GM10266 (cell line): Measurements from ENCODE around the gene NKD2.

Experiments
- DNase-seq: peaks from one replicate; pipeline ENCODE4 v3.0.0; 2012; ENCODE audit errors: extremely low spot score
- CTCF ChIP-seq: IDR thresholded peaks from 2 replicates; pipeline ENCODE4 v1.5.1; 2012; ENCODE audit warnings: mild to moderate bottlenecking, low read depth; ENCODE audit not compliant: control insufficient read depth, insufficient read depth; ENCODE audit errors: missing control alignments

The NKD2 gene

DNA sequence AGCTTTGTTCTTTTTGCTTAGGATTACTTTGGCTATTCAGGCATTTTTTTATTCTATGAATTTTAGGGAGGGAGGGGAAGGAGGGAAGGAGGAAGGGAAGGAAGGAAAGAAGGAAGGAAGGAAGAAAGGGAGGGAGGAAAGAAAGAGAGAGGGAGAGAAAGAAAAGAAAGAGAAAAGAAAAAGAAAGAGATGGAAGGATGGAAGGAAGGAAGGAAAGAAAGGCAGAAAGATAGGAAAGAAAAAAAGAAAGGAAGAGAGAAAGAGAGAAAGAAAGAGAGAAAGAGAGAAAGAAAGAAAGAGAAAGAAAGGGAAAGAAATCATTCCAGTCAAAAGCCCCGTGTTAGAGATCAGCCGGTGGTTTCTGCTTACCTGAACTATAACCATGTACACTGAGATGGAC lies 20.8 kb upstream of the NKD2 start:
- no peak for DNase-seq
- TF ChIP-seq CTCF, result no peak

DNA sequence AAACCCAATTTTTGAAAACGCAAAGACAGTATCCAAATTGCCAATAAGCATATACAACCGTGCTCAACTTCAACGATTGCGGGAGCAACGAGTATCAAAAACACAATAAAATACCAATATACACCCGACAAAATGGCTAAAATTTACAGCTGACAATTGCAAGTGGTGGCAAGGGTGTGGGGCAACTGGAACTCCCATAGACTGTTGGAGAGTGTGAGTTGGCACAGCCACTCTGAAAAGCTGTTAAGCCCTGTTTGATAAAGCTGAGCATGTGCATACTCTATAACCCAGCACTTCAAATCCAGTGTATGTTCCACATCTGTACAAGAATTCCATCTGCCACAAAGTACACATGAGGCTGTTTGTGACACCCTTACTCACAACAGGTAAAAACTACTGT lies 20.3 kb upstream of the NKD2 start:
- no peak for DNase-seq
- TF ChIP-seq CTCF, result no peak

DNA sequence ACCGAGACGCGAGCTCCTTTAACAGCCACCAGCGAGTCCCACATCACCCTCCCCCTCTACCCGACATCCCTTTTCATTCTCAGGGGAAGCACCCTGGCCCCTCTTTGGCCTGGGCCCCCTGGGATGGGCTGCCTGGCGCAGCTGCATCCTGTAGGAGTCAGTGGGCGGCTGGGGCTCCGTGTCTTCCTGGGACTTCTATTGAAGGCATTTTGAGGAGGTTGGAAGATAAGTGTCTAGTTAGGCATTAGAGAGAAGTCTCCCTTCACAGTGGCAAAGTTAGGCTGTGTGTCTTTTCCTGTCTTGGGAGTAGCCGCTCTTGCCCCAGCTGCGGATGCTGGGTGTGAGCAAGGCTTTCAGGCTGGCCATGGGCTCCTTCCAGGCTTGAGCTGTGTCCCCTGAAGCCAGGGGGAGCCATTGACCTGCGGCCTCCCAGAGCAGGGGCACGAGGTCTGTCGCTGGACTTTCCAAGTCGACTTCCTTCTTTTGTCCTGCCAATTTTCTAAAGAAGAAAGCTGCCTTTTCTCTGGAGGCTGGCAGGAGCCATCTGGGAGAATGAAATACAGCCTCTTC lies 18.6 kb upstream of the NKD2 start:
- DNase-seq, result no peak
- TF ChIP-seq CTCF, result peak; percentile 36

GRCh38 chr5:991472-992267 lies 16.9 kb upstream of the NKD2 start:
- no peak for TF ChIP-seq CTCF
- DNase-seq, result no peak

DNA sequence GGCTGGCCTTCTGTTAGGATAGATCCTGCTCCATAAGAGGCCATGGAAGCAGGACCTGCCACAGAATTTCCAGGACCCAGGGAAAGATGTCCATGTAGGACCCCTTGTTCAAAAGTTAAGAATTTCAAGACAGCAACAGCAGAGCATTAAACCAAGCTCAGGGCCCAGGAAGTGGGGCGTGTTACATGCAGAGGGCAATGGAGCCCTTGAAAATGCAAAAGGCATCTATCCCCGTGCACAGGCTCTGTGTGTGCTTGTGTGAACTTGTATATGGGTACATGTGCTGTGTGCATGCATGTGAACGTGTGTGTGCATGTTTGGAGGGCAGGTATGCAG lies 14.4 kb upstream of the NKD2 start:
- TF ChIP-seq CTCF, result no peak
- no peak for DNase-seq

GRCh38 chr5:994821-995220 lies 13.8 kb upstream of the NKD2 start:
- peak; percentile 22 for TF ChIP-seq CTCF
- no peak for DNase-seq

GRCh38 chr5:995318-995717 lies 13.3 kb upstream of the NKD2 start:
- no peak for TF ChIP-seq CTCF
- DNase-seq, result no peak
